ENCODE measurements around the gene TCL1A. TPM values are rescaled to one million over a fixed set of nuclear protein-coding genes. Genes with fewer than 3 reads are reported as not detected.

TCL1A gene
- total RNA-seq, 6 experiments from 2014 or later: not detected

- Mint-ChIP-seq H3K27me3 (ENCODE audit: insufficient read depth) (no peaks in the 10 kb centered on the region; the same call in none of the 2 replicates), H3K27ac (no peak overlapping the region)
These were observed 1.5 kb downstream of the TCL1A start for GRCh38 chr14:95712398-95712797.

GRCh38 chr14:95711476-95712176 lies 2.3 kb downstream of the TCL1A start:
- no peaks in the 10 kb centered on the region for H3K4me1 Mint-ChIP-seq (ENCODE audit: low read depth)
- peaks cover 37% of the 10 kb centered on the region for H3K9me3 Mint-ChIP-seq
- H3K36me3 Mint-ChIP-seq (ENCODE audit: low read depth): no peaks in the 10 kb centered on the region
- no peak for DNase-seq
- H3K4me3 Mint-ChIP-seq: no peak overlapping the region
- TF ChIP-seq CTCF (IDR thresholded peaks at IDR 0.05): no peak
- H3K27me3 Mint-ChIP-seq (ENCODE audit: insufficient read depth): no peaks in the 10 kb centered on the region; the same call in none of the 2 replicates
- no peak overlapping the region for H3K27ac Mint-ChIP-seq

More at GRCh38 chr14:95712398-95712797, 1.5 kb downstream of the TCL1A start:
- Mint-ChIP-seq H3K4me1 (ENCODE audit: low read depth) (no peaks in the 10 kb centered on the region), H3K9me3 (peaks cover 37% of the 10 kb centered on the region), H3K36me3 (ENCODE audit: low read depth) (no peaks in the 10 kb centered on the region), H3K4me3 (no peak overlapping the region)
- no peak for TF ChIP-seq CTCF (IDR thresholded peaks at IDR 0.05)
- no peak for DNase-seq

- DNase-seq: no peak
- H3K36me3 Mint-ChIP-seq (ENCODE audit: low read depth): no peaks in the 10 kb centered on the region
- H3K4me3 Mint-ChIP-seq: no peak overlapping the region
- no peak overlapping the region for H3K27ac Mint-ChIP-seq
- no peaks in the 10 kb centered on the region; the same call in none of the 2 replicates for H3K27me3 Mint-ChIP-seq (ENCODE audit: insufficient read depth)
- H3K9me3 Mint-ChIP-seq: peaks cover 41% of the 10 kb centered on the region
- no peak for TF ChIP-seq CTCF (IDR thresholded peaks at IDR 0.05)
- H3K4me1 Mint-ChIP-seq (ENCODE audit: low read depth): no peaks in the 10 kb centered on the region
These were observed 3.8 kb downstream of the TCL1A start for GRCh38 chr14:95710106-95710505.

- H3K36me3 Mint-ChIP-seq (ENCODE audit: low read depth): no peaks in the 10 kb centered on the region
- H3K4me1 Mint-ChIP-seq (ENCODE audit: low read depth): no peaks in the 10 kb centered on the region
- no peak for TF ChIP-seq CTCF (IDR thresholded peaks at IDR 0.05)
- no peaks in the 10 kb centered on the region; the same call in none of the 2 replicates for H3K27me3 Mint-ChIP-seq (ENCODE audit: insufficient read depth)
- no peak overlapping the region for H3K4me3 Mint-ChIP-seq
- no peak overlapping the region for H3K27ac Mint-ChIP-seq
- H3K9me3 Mint-ChIP-seq: peaks cover 30% of the 10 kb centered on the region
- DNase-seq: no peak
These were observed 6.6 kb downstream of the TCL1A start for GRCh38 chr14:95707327-95707726.

- Mint-ChIP-seq H3K27me3 (ENCODE audit: insufficient read depth) (no peaks in the 10 kb centered on the region; the same call in none of the 2 replicates), H3K4me3 (no peak overlapping the region), H3K9me3 (peaks cover 24% of the 10 kb centered on the region), H3K36me3 (ENCODE audit: low read depth) (no peaks in the 10 kb centered on the region), H3K4me1 (ENCODE audit: low read depth) (no peaks in the 10 kb centered on the region), H3K27ac (no peak overlapping the region)
- no peak for TF ChIP-seq CTCF (IDR thresholded peaks at IDR 0.05)
- DNase-seq: no peak
These were observed 8.4 kb downstream of the TCL1A start for GRCh38 chr14:95705518-95705917.

All from HFFc6 (cell line).